ENCODE data around the gene PGA4. TPM values are rescaled to one million over a fixed set of nuclear protein-coding genes. Genes with fewer than 3 reads are reported as not detected.
"Not testable (repeated sequence)": the region's sequence is repeated elsewhere in the genome, so short reads cannot be mapped to it uniquely, and the experiment has no call there.

Gene PGA4
- total RNA-seq, 1 experiment from 2014 or later = not detected

DNA sequence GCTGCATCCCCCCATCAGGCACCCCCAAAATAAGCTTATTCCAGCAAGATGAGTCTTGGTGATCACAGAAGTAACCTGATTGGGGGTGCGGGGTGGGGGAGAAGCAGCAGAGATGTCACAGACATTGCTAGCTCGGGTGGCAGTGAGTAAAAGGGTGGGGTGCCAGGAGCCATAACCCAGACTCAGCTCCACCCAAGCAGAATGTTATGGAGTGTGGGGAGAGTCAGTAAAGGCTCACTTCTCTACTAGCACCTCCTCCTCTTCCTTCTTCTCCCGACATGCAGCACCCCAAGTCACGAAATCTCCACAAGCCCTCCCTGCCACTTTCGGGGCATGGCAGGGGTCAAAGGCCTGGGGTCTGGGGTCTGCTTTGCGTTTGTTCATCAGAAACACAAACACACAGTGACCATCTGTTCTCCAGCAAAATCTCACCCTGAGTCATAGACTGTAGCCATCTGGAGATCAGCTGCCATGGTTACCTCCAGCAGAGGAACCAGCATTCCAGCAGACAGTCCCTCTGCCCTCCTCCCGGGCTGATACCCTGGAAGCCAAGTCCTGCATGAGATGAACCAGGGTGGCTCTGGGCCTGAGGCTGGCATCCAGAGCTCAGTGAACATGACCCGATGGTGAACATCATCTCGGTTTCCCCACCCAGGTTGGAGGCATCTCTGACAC lies 14.4 kb upstream of the PGA4 start:
- BruUV-seq (replicated peaks); H3K36me3 ChIP-seq (ENCODE audit: insufficient read depth, low read length, poor library complexity, severe bottlenecking); H3K9me3 ChIP-seq (ENCODE audit: low read depth, low read length, poor library complexity, severe bottlenecking); POLR2A ChIA-PET (ENCODE audit: low non-redundant PET); H3K4me1 ChIP-seq (ENCODE audit: insufficient read depth, low read length, poor library complexity, severe bottlenecking); H3K27ac ChIP-seq (ENCODE audit: low read depth, low read length, poor library complexity, severe bottlenecking); H3K4me3 ChIP-seq (ENCODE audit: low read depth, low read length, poor library complexity, severe bottlenecking); DNase-seq (ENCODE audit: low spot score); CTCF ChIA-PET; intact Hi-C loops (cut with micrococcal nuclease; ENCODE audit: unreplicated experiment); H3K27me3 ChIP-seq (replicated peaks; ENCODE audit: insufficient read depth, low read depth, low read length, poor library complexity): not testable (repeated sequence)

DNA sequence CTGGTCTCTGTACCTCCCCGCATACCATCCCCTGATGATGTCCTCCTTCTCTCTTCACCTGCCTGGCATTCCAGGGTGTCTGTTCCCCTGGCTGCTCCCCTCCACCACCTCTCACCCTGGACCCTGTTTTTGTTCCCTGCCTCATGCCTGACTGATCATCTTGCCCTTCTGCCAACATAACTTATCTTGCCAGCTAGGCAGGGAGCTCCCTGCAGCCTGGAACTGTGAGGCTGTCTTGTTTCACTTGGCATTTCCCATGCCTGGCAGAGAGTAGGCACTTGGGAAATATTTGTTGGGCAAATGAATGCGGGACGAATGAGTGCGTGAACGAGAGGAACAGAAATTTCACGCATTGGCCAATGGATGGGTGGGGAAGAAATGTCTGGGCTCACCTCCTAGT lies 11.5 kb upstream of the PGA4 start:
- H3K4me3 ChIP-seq (ENCODE audit: low read depth, low read length, poor library complexity, severe bottlenecking); H3K9me3 ChIP-seq (ENCODE audit: low read depth, low read length, poor library complexity, severe bottlenecking); DNase-seq (ENCODE audit: low spot score); intact Hi-C loops (cut with micrococcal nuclease; ENCODE audit: unreplicated experiment); H3K4me1 ChIP-seq (ENCODE audit: insufficient read depth, low read length, poor library complexity, severe bottlenecking); BruUV-seq (replicated peaks); H3K27ac ChIP-seq (ENCODE audit: low read depth, low read length, poor library complexity, severe bottlenecking); H3K27me3 ChIP-seq (replicated peaks; ENCODE audit: insufficient read depth, low read depth, low read length, poor library complexity); CTCF ChIA-PET; POLR2A ChIA-PET (ENCODE audit: low non-redundant PET); H3K36me3 ChIP-seq (ENCODE audit: insufficient read depth, low read length, poor library complexity, severe bottlenecking): not testable (repeated sequence)

DNA sequence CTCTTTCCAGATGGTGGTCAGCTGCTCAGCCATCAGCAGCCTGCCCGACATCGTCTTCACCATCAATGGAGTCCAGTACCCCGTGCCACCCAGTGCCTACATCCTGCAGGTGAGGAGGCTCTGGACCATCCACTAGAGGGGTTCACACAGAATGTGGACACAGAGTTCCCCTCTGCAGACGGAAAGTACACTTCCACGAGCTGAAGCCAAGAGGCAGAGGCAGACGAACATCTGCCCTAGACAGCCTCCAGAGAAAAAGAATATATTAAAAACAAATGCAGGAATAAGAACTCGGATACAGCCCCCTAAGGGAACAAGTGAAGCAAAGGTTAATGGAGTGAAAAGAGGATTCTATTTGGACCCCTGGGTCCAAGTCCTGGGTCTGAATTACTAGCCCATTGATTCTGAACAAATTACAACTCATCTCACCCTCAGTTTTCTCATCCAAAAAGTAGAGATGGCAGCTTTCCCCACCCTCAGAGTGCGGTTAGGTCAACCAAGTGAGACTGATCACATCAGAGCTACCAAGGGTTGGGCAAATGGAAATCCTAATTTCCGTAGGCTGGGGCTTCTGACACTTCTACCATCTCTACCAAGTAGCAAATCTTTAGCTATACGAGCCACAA lies 10.7 kb upstream of the PGA4 start:
- H3K4me3 ChIP-seq (ENCODE audit: low read depth, low read length, poor library complexity, severe bottlenecking); intact Hi-C loops (cut with micrococcal nuclease; ENCODE audit: unreplicated experiment); POLR2A ChIA-PET (ENCODE audit: low non-redundant PET); H3K9me3 ChIP-seq (ENCODE audit: low read depth, low read length, poor library complexity, severe bottlenecking); H3K36me3 ChIP-seq (ENCODE audit: insufficient read depth, low read length, poor library complexity, severe bottlenecking); H3K4me1 ChIP-seq (ENCODE audit: insufficient read depth, low read length, poor library complexity, severe bottlenecking); BruUV-seq (replicated peaks); H3K27me3 ChIP-seq (replicated peaks; ENCODE audit: insufficient read depth, low read depth, low read length, poor library complexity); DNase-seq (ENCODE audit: low spot score); CTCF ChIA-PET; H3K27ac ChIP-seq (ENCODE audit: low read depth, low read length, poor library complexity, severe bottlenecking): not testable (repeated sequence)

DNA sequence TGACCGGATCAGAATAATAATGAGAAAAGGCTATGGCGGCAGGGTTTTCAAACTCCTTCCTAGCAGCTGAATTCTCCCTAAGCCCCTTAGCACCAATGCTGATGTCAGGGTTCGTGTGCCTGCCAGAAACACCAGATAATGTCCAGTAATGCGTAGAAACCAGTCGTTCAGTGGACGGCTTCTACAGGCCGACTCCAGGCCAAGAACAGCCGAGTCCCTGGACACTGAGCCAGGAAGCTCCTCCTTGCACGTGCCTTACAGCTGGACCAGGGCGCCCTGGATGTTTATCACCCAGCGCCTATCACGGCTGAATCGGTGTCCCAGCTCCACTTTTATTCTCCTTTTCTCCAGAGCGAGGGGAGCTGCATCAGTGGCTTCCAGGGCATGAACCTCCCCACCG lies 9.9 kb upstream of the PGA4 start:
- POLR2A ChIA-PET (ENCODE audit: low non-redundant PET); H3K36me3 ChIP-seq (ENCODE audit: insufficient read depth, low read length, poor library complexity, severe bottlenecking); H3K27me3 ChIP-seq (replicated peaks; ENCODE audit: insufficient read depth, low read depth, low read length, poor library complexity); H3K9me3 ChIP-seq (ENCODE audit: low read depth, low read length, poor library complexity, severe bottlenecking); H3K4me1 ChIP-seq (ENCODE audit: insufficient read depth, low read length, poor library complexity, severe bottlenecking); H3K4me3 ChIP-seq (ENCODE audit: low read depth, low read length, poor library complexity, severe bottlenecking); intact Hi-C loops (cut with micrococcal nuclease; ENCODE audit: unreplicated experiment); H3K27ac ChIP-seq (ENCODE audit: low read depth, low read length, poor library complexity, severe bottlenecking); DNase-seq (ENCODE audit: low spot score); CTCF ChIA-PET; BruUV-seq (replicated peaks): not testable (repeated sequence)

DNA sequence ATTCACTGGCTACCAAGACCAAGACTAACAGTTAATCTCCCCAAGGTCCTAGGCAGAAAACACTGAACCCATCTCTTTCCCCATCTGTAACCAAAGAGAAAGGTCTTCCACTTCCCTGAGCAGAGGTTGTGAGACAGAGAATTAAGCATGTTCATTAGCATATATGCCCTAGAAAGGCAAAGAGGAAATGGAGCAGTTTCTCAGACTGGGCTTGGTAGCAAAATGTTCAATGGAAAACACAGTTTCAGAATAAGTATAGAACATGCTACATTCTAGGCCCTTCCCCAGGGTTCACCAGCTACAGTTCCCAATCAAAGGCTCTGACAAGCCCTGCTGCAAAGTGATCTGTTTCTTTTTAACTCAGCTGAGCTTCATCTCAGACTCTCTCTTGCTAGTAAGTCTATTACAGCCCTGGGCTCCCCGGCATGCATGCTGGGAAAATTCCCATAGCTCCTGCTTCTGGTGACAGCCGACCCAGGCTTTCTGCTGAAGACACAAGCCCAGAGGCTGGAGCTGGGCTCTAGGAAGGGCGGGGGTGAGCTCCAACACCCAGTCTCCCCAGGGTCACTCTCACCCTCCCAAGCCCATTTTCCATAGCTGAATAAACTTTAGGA lies 8.3 kb upstream of the PGA4 start:
- BruUV-seq (replicated peaks); DNase-seq (ENCODE audit: low spot score); H3K9me3 ChIP-seq (ENCODE audit: low read depth, low read length, poor library complexity, severe bottlenecking); H3K36me3 ChIP-seq (ENCODE audit: insufficient read depth, low read length, poor library complexity, severe bottlenecking); H3K4me3 ChIP-seq (ENCODE audit: low read depth, low read length, poor library complexity, severe bottlenecking); POLR2A ChIA-PET (ENCODE audit: low non-redundant PET); H3K27me3 ChIP-seq (replicated peaks; ENCODE audit: insufficient read depth, low read depth, low read length, poor library complexity); CTCF ChIA-PET; H3K4me1 ChIP-seq (ENCODE audit: insufficient read depth, low read length, poor library complexity, severe bottlenecking); intact Hi-C loops (cut with micrococcal nuclease; ENCODE audit: unreplicated experiment); H3K27ac ChIP-seq (ENCODE audit: low read depth, low read length, poor library complexity, severe bottlenecking): not testable (repeated sequence)

DNA sequence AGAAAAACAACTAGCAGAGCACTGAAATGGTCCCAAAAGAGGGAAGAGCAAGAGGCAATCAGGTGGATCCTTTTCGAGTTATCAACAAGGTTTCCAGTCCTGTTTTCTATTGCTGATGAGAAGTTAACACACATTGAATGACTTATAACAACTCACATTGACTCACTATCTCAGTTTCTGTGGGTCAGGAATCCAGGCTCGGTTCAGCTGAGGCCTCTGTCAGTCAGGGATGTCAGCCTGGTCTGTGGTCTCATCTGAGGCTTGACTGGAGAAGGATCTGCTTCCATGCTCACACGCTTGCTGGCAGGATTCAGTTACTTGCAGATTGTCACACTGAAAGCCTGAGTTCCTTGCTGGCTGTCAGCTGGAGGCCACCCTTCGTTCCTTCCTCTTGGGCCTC lies 3.8 kb upstream of the PGA4 start:
- CTCF ChIA-PET; BruUV-seq (replicated peaks); H3K27me3 ChIP-seq (replicated peaks; ENCODE audit: insufficient read depth, low read depth, low read length, poor library complexity); intact Hi-C loops (cut with micrococcal nuclease; ENCODE audit: unreplicated experiment); POLR2A ChIA-PET (ENCODE audit: low non-redundant PET); DNase-seq (ENCODE audit: low spot score); H3K4me3 ChIP-seq (ENCODE audit: low read depth, low read length, poor library complexity, severe bottlenecking); H3K36me3 ChIP-seq (ENCODE audit: insufficient read depth, low read length, poor library complexity, severe bottlenecking); H3K4me1 ChIP-seq (ENCODE audit: insufficient read depth, low read length, poor library complexity, severe bottlenecking); H3K27ac ChIP-seq (ENCODE audit: low read depth, low read length, poor library complexity, severe bottlenecking); H3K9me3 ChIP-seq (ENCODE audit: low read depth, low read length, poor library complexity, severe bottlenecking): not testable (repeated sequence)

DNA sequence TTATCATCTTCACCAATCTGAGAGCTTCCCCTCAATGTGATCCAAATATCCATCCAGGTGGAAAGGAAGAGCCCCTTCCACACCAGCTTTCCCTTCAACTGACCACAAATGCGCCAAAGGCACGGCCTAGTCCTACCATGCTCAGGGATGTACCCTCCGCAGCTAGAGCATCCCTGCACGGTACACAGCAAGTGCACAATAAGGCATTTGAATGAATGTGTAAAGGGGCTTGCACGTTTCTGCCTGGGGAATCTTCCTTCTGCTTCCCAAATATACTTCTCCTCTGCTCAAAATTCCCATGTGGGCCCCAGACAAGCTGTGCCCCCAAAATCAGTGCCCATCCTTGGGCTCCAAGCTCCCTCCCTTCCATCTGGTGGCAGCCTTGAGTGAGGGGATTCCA lies 3.1 kb upstream of the PGA4 start:
- H3K27me3 ChIP-seq (replicated peaks; ENCODE audit: insufficient read depth, low read depth, low read length, poor library complexity); H3K4me3 ChIP-seq (ENCODE audit: low read depth, low read length, poor library complexity, severe bottlenecking); H3K9me3 ChIP-seq (ENCODE audit: low read depth, low read length, poor library complexity, severe bottlenecking); POLR2A ChIA-PET (ENCODE audit: low non-redundant PET); DNase-seq (ENCODE audit: low spot score); BruUV-seq (replicated peaks); H3K27ac ChIP-seq (ENCODE audit: low read depth, low read length, poor library complexity, severe bottlenecking); CTCF ChIA-PET; intact Hi-C loops (cut with micrococcal nuclease; ENCODE audit: unreplicated experiment); H3K4me1 ChIP-seq (ENCODE audit: insufficient read depth, low read length, poor library complexity, severe bottlenecking); H3K36me3 ChIP-seq (ENCODE audit: insufficient read depth, low read length, poor library complexity, severe bottlenecking): not testable (repeated sequence)

DNA sequence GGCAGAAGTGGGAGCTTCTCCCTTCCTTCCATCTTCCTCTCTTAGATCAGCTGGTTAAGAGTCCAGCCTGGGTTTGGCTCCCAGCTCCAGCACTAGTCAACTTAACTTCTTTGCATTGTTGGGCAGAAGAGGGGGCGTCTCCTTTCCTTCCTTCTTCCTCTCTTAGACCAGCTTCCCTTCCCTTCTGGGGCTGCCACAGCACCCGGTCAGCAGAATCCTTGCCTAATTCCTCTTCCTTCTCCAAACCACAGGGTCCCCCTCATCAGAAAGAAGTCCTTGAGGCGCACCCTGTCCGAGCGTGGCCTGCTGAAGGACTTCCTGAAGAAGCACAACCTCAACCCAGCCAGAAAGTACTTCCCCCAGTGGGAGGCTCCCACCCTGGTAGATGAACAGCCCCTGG lies 545 bp downstream of the PGA4 start:
- CTCF ChIA-PET; H3K27me3 ChIP-seq (replicated peaks; ENCODE audit: insufficient read depth, low read depth, low read length, poor library complexity); H3K9me3 ChIP-seq (ENCODE audit: low read depth, low read length, poor library complexity, severe bottlenecking); DNase-seq (ENCODE audit: low spot score); POLR2A ChIA-PET (ENCODE audit: low non-redundant PET); H3K4me3 ChIP-seq (ENCODE audit: low read depth, low read length, poor library complexity, severe bottlenecking); intact Hi-C loops (cut with micrococcal nuclease; ENCODE audit: unreplicated experiment); H3K36me3 ChIP-seq (ENCODE audit: insufficient read depth, low read length, poor library complexity, severe bottlenecking); BruUV-seq (replicated peaks); H3K4me1 ChIP-seq (ENCODE audit: insufficient read depth, low read length, poor library complexity, severe bottlenecking); H3K27ac ChIP-seq (ENCODE audit: low read depth, low read length, poor library complexity, severe bottlenecking): not testable (repeated sequence)

All from A673 (cell line).